Measurements from ENCODE around the gene ZNF14.
"Not testable (repeated sequence)": the region's sequence is repeated elsewhere in the genome, so short reads cannot be mapped to it uniquely, and the experiment has no call there.

ZNF14 gene

GRCh38 chr19:19732579-19733501 is at the start of gene ZNF14:
ZNF14 (minus strand) TSS chr19:19733112; CDS start chr19:19732958, 154 bp downstream.
- DNase-seq (ENCODE audit: low read depth), result peak; percentile 86

DNA sequence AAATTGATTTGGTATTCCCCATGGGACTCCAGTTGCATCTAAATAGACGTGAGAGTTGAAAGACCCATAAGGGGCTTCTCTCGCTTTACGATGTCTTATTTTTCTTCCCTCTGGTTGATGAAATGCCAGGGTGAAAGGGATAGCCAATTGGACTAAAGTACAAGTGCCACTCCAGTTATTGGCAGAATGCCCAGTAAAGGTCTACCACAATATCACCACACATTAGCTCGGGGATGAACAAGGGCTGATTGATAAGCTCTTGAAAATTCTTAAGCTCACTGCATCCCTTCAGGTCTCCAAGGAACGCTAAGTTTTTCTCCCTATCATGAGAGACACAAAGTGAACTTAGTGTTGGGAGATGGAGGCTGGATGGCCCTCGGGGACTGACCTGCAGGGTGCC is 48.9 kb upstream of the ZNF14 start:
- not testable (repeated sequence) for DNase-seq (ENCODE audit: low read depth)

GRCh38 chr19:19778666-19779065 is 45.8 kb upstream of the ZNF14 start:
- no peak for DNase-seq (ENCODE audit: low read depth)

DNA sequence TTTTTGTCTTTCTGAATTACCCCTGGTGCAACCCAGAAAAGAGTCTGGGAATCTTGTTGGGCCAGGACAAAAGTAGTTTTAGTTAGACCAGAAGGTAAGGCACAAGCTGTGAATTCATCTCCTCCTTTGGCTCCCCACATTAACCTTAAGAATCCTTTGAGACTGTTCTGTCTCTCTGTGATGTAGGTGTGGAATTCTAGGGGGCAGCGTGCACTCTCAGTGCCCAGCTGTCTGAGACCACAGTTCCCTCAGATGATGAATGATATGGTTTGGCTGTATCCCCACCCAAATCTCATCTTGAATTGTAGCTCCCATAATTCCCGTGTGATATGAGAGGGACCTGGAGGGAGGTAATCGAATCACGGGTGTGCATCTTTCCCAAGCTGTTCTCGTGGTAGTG is 44.8 kb upstream of the ZNF14 start:
- DNase-seq (ENCODE audit: low read depth), result no peak

GRCh38 chr19:19776206-19777008 is 43.5 kb upstream of the ZNF14 start:
- DNase-seq (ENCODE audit: low read depth), result peak; percentile 89

DNA sequence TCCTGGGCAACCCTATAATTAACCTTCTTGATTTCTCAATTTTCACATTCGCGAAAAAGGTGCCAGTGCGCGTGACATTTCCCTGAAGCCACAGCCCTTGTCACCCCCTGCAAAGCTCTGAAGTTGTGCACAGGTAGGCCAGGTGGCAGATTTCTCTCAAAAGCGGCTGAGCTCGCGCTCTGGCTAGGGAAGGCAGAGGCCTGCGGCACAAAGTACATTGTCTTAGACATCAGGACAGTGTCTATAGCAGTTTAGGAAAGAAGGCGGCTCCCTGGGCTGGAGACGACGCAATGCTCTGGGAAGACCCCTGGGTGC is 42.9 kb upstream of the ZNF14 start:
- no peak for DNase-seq (ENCODE audit: low read depth)

GRCh38 chr19:19774354-19775033 is 41.6 kb upstream of the ZNF14 start:
- no peak for DNase-seq (ENCODE audit: low read depth)

GRCh38 chr19:19771963-19772362 is 39.1 kb upstream of the ZNF14 start:
- not testable (repeated sequence) for DNase-seq (ENCODE audit: low read depth)

- DNase-seq (ENCODE audit: low read depth), result not testable (repeated sequence)
Observed at GRCh38 chr19:19769971-19770370, 37.1 kb upstream of the ZNF14 start.

- no peak for DNase-seq (ENCODE audit: low read depth)
Observed at GRCh38 chr19:19758164-19758563, 25.3 kb upstream of the ZNF14 start.

GRCh38 chr19:19752760-19753403 is 20.0 kb upstream of the ZNF14 start:
- no peak for DNase-seq (ENCODE audit: low read depth)

GRCh38 chr19:19751846-19752245 is 18.9 kb upstream of the ZNF14 start:
- DNase-seq (ENCODE audit: low read depth), result no peak

DNA sequence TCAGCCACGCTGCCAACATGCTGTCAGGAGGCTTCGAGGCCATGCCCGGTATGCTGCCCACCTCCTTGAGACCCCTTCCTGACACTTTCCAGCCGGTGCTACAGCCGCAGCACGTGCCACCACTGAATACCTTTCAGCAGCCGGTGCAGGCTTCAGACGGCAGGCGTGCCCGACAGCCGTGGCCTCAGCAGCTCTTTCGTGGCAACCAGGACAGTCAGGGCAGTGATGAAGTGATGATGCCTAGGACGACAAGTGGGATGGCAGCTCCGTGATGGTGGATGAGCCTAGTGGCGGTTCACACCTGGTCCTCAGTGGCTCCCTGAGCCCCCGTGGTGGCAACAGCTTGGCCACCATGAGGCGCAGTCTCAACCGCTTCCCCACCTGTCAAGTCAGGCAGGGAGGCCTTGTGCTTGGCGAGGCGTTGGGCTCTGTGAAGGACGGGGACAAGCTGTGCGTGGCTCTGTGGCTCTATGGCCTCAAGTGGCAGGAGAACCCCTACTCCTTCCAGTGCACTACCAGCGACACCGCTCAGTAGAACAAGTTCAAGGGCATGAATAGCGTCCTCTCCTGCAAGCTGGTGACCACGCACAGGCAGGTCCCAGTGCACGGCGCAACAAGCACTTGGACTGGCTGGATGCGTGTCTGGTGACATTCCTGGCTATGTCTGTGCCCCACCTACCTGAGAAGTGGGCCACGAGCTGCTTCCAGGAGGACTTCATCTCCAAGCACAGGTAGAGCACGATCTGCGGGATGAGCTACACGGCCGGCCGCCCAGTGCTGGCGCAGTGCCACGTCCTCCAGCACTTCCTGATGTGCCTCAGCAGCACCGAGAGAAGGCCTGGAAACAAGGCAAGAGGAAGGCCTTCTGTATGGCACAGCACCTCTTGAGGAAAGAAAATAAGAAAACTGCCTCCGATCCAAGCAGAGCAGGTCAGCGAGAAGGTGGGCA is 18.2 kb upstream of the ZNF14 start:
- no peak for DNase-seq (ENCODE audit: low read depth)

GRCh38 chr19:19749908-19750841 is 17.3 kb upstream of the ZNF14 start:
- no peak for DNase-seq (ENCODE audit: low read depth)

DNA sequence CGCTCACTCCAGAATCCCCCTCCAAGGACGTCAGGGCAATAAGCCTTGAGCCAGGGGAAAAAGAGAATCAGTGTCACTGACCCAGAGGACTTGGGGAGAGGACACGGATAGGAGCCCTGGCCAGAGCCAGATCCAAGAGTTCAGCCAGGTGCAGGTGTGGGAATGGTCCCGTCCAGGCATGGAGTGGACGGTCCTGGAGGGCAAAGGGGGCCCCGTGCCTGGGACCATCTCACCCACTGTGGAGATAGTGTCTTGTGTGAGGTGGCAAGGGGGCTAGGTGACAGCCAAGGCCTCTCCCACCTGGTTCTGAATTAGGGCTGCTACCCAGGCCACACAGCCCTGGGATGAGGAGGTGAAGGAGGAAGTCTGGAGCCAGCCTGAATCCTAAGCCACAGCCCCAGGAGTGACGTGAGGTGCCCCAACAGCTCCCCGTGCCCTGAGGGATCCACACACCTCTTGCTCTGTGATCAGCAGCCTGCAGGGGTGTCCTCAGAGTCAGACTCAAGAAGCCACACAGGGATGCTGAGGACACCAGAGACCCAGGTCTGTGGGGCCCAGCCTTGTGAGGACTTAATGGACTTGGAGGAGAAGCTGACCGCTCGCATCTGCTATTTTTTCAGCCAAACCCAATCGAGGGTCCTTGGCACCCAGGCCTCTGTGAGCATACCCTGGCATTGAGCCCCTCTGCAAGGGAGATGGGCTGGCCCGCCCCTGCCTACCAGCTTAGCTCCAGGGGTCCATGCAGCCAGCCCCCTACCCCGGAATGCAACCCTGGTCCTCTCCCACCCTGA is 16.4 kb upstream of the ZNF14 start:
- no peak for DNase-seq (ENCODE audit: low read depth)

DNA sequence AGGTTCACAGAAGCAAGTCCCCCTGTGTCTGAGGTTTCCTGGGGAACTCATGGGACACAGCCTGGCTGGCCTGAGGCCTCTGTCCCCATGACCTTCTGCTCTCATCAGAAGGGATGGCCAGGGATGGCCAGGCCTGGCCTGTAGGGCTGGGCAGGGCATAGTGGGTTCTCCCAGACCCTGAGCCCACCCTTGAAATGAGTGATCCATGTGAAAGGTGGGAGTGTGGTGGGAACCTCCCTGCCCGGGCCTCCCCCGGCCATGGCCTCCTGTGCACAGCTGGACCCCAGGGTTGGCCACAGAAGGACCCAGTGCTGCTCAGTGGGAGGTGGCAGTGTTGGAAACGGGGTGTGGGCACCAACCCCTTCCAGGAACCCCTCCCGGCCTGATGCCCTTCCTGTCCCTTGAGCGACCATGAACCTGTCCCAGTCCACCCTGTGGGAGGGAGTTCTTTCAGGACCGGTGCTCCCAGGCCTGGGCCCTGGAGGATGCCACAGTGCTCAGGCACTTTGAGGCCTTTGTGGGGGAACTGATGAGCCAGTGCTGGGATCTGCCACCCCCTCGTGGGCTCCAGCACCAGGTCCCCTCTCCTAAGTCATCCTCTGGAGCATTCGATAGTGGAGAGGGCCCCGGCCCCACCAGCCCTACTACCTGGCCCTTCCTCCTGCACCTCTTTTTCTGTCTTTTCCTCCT is 15.5 kb upstream of the ZNF14 start:
- no peak for DNase-seq (ENCODE audit: low read depth)

GRCh38 chr19:19747357-19748220 is 14.7 kb upstream of the ZNF14 start:
- DNase-seq (ENCODE audit: low read depth), result no peak

All from activated T-cell treated with anti-CD3 and anti-CD28 coated beads for 48 hours (primary cell).